Transverse colon (tissue), 1 donor: Measurements from ENCODE around the gene STK4.

Source experiments
- EP300 ChIP-seq: sonication (generic); formaldehyde crosslinking; IDR thresholded peaks from one replicate; pipeline ENCODE4 v1.6.1; 2017; ENCODE audit warnings: antibody characterized with exemption, low read depth
- POLR2A ChIP-seq: fragments of 450-650 bp; IDR thresholded peaks from one replicate; pipeline ENCODE4 v1.6.1; 2016; ENCODE audit warnings: antibody characterized with exemption, mild to moderate bottlenecking, moderate library complexity

DNA sequence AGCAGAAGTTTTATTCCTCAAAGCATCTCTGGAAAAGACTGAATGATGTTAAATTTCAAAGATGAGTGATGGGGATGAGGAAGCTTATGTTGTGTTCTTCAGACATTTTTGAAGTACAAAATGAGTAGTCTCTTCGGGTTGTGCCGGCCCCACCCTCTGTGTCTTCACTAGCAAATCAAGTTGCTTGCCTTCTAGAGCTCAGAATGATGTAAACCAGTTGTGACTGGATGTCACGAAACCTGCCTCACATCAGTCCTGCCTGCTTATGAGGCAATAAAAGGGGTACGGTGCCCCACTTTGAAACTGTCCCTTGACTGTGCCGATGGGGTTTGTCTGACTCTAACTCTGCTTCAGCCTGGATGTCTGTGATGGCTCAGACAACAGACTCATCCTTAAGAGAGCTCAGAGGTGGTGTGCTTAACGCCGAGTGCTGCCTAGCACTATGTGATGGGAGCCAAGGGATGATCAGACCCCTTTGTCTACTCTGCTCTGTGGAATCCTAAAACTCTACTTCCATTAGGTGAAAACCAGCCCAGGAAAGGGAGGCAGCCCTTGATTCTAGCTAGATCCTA lies 25.1 kb upstream of the STK4 start:
- no peak for TF ChIP-seq POLR2A
- no peak for TF ChIP-seq EP300
